SU-DHL-6 (cell line): ENCODE data around the gene AOC2.

Source experiments
- H2AFZ ChIP-seq: fragments of 200-600 bp; sonication (generic); 2 replicates; pipeline ENCODE4 v1.6.1; 2014; ENCODE audit warnings: low read depth, mild to moderate bottlenecking, moderate library complexity, mixed read lengths, antibody characterized with exemption, low read length; ENCODE audit not compliant: severe bottlenecking
- H3F3A ChIP-seq: fragments of 200-600 bp; shearing (Covaris generic); 2 replicates; pipeline ENCODE4 v1.6.0; 2016; ENCODE audit warnings: antibody characterized with exemption, mild to moderate bottlenecking; ENCODE audit not compliant: insufficient read depth
- H3K27ac ChIP-seq: fragments of 200-600 bp; sonication (generic); 2 replicates; pipeline ENCODE4 v1.5.1; 2016; ENCODE audit warnings: low read depth, mild to moderate bottlenecking, low read length, moderate library complexity, mixed read lengths
- H3K27me3 ChIP-seq: fragments of 200-600 bp; sonication (generic), shearing (Covaris generic); 2 replicates; pipeline ENCODE4 v1.6.0; 2014; ENCODE audit warnings: mild to moderate bottlenecking, low read length
- H3K36me3 ChIP-seq: fragments of 200-600 bp; sonication (generic); 2 replicates; pipeline ENCODE4 v1.6.1; 2014; ENCODE audit warnings: mild to moderate bottlenecking, low read length, mixed read lengths
- H3K4me2 ChIP-seq: fragments of 300-600, 200-600 bp; shearing (Covaris generic), sonication (generic); 2 replicates; pipeline ENCODE4 v1.6.0; 2014; ENCODE audit warnings: low read length, low read depth, mild to moderate bottlenecking; ENCODE audit not compliant: poor library complexity, severe bottlenecking
- H3K4me3 ChIP-seq: fragments of 200-600 bp; sonication (generic); 2 replicates; pipeline ENCODE4 v1.5.1; 2014; ENCODE audit warnings: antibody characterized with exemption, low read length, mild to moderate bottlenecking, mixed read lengths; ENCODE audit not compliant: insufficient read depth, poor library complexity, severe bottlenecking
- H3K79me2 ChIP-seq: fragments of 200-600 bp; sonication (generic); 2 replicates; pipeline ENCODE4 v1.6.1; 2014; ENCODE audit warnings: mild to moderate bottlenecking, low read length, moderate library complexity; ENCODE audit not compliant: insufficient read depth
- H3K9ac ChIP-seq: fragments of 200-600 bp; sonication (generic); 2 replicates; pipeline ENCODE4 v1.7.0; 2014; ENCODE audit warnings: mild to moderate bottlenecking, low read length
- H3K9me2 ChIP-seq: fragments of 200-600 bp; sonication (generic); replicated peaks from 2 replicates; pipeline ENCODE4 v1.6.1; 2014; ENCODE audit warnings: low read length; ENCODE audit not compliant: insufficient read depth
- H3K9me3 ChIP-seq: fragments of 200-600 bp; sonication (generic); 2 replicates; pipeline ENCODE4 v1.6.1; 2014; ENCODE audit warnings: low read length, mixed read lengths; ENCODE audit not compliant: insufficient read depth
- H4K20me1 ChIP-seq: fragments of 200-600 bp; sonication (generic); 2 replicates; pipeline ENCODE4 v1.6.1; 2014; ENCODE audit warnings: low read depth, mild to moderate bottlenecking, antibody characterized with exemption, low read length, moderate library complexity, mixed read lengths
- CTCF ChIP-seq: fragments of 200-600 bp; sonication (generic); IDR thresholded peaks from one replicate; pipeline ENCODE4 v1.5.1; 2017; ENCODE audit warnings: antibody characterized with exemption, mild to moderate bottlenecking, low read length, moderate library complexity; ENCODE audit not compliant: insufficient read depth, poor library complexity, severe bottlenecking
- EZH2phosphoT487 ChIP-seq: fragments of 200-600 bp; sonication (generic), shearing (Covaris generic); conservative IDR thresholded peaks from 2 replicates; pipeline ENCODE4 v1.6.1; 2018; ENCODE audit warnings: mild to moderate bottlenecking, antibody characterized with exemption, low read length, moderate library complexity, mixed read lengths

AOC2 gene

GRCh38 chr17:42798383-42799380 lies 45.7 kb upstream of the AOC2 start, which contains the start of the genes CNTD1 and COA3:
Gene CNTD1, plus strand, starts transcription at chr17:42798861. Its CDS starts 207 bp downstream, at chr17:42799068.
Gene COA3, minus strand, starts transcription at chr17:42798704. Its CDS starts 23 bp downstream, at chr17:42798681.
- H3K4me3 ChIP-seq, result peak within 1 kb of the TSS; percentile 60

DNA sequence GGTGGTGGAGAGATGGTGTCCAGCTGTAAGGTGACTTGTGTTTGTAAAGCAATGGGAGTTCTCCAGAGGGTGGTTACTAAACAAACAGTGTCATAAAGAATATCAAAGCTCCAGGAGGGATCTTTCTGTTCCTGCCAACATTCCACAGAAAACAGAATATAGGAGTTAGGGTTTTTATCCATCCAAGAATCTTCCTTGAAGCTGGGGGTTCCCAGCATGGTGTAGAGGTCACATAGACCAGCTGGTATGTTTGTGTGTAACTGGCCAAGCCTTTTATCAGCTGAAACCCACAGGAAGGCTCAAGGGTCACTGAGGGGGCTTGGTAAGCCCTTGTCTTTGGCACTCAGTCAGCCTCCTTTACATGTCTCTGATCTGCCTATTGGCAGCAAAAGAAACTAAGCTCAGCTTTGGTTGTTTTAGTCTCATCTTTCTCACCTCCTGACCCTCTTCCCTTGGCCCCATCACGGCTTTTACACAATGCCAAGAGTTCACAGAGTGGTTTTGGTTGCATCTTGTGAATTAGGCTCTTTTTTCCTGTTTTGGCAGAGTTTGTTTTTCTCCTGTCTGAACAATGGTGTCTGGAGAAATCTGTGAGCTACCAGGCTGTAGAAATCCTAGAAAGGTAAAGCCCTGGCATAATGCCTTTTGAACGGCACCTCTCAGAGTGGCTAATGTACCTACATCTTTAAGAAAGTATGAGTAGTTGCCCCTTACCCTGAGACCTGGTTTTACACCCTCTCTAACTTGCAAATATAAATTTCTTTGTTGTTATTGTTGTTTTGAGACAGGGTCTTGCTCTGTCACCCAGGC lies 41.1 kb upstream of the AOC2 start:
- no peaks in the 10 kb centered on the region for H3F3A ChIP-seq
- no peaks in the 10 kb centered on the region for H4K20me1 ChIP-seq

More at GRCh38 chr17:42798383-42799380, 45.7 kb upstream of the AOC2 start, which contains the start of the genes CNTD1 and COA3:
- Histone ChIP-seq H3K9me3 (no peaks in the 10 kb centered on the region), H3K27me3 (no peaks in the 10 kb centered on the region), H3K36me3 (no peaks in the 10 kb centered on the region), H3K9ac (peak within 1 kb of the TSS; percentile 57), H3K9me2 (no peaks in the 10 kb centered on the region), H4K20me1 (no peaks in the 10 kb centered on the region), H3K4me2 (peak within 1 kb of the TSS; percentile 76), H3K27ac (no peak within 1 kb of the TSS), H3K79me2 (no peaks in the 10 kb centered on the region), H3F3A (no peaks in the 10 kb centered on the region), H2AFZ (peak within 1 kb of the TSS; percentile 85)
- TF ChIP-seq CTCF (no peak), EZH2phosphoT487 (no peak)

More for the DNA sequence above, 41.1 kb upstream of the AOC2 start:
- no peaks in the 10 kb centered on the region for H3K9me3 ChIP-seq
- H3K9me2 ChIP-seq, result no peaks in the 10 kb centered on the region
- TF ChIP-seq EZH2phosphoT487 (no peak), CTCF (no peak)
- no peak overlapping the region for H3K9ac ChIP-seq
- no peak overlapping the region for H2AFZ ChIP-seq
- no peak overlapping the region for H3K27ac ChIP-seq
- H3K36me3 ChIP-seq, result no peaks in the 10 kb centered on the region
- H3K4me2 ChIP-seq, result no peak overlapping the region
- no peaks in the 10 kb centered on the region for H3K27me3 ChIP-seq
- H3K79me2 ChIP-seq, result no peaks in the 10 kb centered on the region
- H3K4me3 ChIP-seq, result no peak overlapping the region
